Tibial nerve (tissue), 4 donors: ENCODE results near the gene PTPN2.

ENCODE experiments used
- EP300 ChIP-seq, 2 donors: sonication (generic); formaldehyde crosslinking; IDR thresholded peaks; one replicate each; pipeline ENCODE4 v1.6.1; 2017; ENCODE audit warnings: antibody characterized with exemption in 2 of 2, mild to moderate bottlenecking in 1 of 2
- POLR2A ChIP-seq, 2 donors: fragments of 450-650 bp; IDR thresholded peaks; one replicate each; pipeline ENCODE4 v1.6.1; 2017; ENCODE audit warnings: antibody characterized with exemption in 2 of 2, mild to moderate bottlenecking in 2 of 2, moderate library complexity in 2 of 2
- TF ChIP-seq, protein P1 (sequence below), 5 experiments: fragments of 200-600 bp in 3 of 5; fragments of 450-650 bp in 2 of 5; sonication (generic) in 3 of 5; IDR thresholded peaks; one replicate each; pipeline ENCODE4 v1.5.1; 2016 to 2019; ENCODE audit warnings: antibody characterized with exemption in 5 of 5, mild to moderate bottlenecking in 3 of 5, moderate library complexity in 2 of 5

DNA sequence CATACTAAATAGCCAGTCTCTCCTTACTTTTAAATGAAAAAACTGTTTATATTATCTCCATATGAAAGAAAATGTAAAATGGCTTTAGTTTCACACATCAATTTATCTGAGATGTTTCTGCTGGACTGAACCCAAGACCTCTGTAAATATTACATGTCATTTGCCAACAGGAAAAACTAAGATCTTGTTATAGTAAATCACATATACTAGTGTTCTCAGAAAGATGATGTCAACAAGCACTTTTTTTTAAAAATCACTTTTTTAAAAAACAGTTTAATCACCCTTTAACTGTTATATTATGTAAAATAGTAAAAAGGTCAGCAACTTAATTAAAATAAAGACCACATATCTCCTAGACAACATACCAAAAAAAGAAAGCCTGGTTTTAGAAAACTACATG lies 46.3 kb downstream of the PTPN2 start:
- TF ChIP-seq, protein P1, sequence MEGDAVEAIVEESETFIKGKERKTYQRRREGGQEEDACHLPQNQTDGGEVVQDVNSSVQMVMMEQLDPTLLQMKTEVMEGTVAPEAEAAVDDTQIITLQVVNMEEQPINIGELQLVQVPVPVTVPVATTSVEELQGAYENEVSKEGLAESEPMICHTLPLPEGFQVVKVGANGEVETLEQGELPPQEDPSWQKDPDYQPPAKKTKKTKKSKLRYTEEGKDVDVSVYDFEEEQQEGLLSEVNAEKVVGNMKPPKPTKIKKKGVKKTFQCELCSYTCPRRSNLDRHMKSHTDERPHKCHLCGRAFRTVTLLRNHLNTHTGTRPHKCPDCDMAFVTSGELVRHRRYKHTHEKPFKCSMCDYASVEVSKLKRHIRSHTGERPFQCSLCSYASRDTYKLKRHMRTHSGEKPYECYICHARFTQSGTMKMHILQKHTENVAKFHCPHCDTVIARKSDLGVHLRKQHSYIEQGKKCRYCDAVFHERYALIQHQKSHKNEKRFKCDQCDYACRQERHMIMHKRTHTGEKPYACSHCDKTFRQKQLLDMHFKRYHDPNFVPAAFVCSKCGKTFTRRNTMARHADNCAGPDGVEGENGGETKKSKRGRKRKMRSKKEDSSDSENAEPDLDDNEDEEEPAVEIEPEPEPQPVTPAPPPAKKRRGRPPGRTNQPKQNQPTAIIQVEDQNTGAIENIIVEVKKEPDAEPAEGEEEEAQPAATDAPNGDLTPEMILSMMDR (IDR thresholded peaks at IDR 0.05), result no peak
- TF ChIP-seq POLR2A (IDR thresholded peaks at IDR 0.05) (no peak), EP300 (IDR thresholded peaks at IDR 0.05) (no peak)
